ENCODE results near the gene TCF4. TPM values are rescaled to one million over a fixed set of nuclear protein-coding genes. Genes with fewer than 3 reads are reported as not detected.

The TCF4 gene
- total RNA-seq, 4 donors from 2014 or later = 114 to 190 (median 132) TPM

GRCh38 chr18:55314615-55315237 is 273.3 kb downstream of the TCF4 start:
- peak overlapping the region in 1 of 3 donors; percentile 11 for H3K27ac ChIP-seq
- intact Hi-C loops (cut with DNase I) = no loop called here
- no peak for DNase-seq
- H3K27me3 ChIP-seq = no peaks in the 10 kb centered on the region
- H3K9me3 ChIP-seq = no peaks in the 10 kb centered on the region
- peaks cover 9 to 22% of the 10 kb centered on the region in 2 donors for H3K4me1 ChIP-seq
- no peak overlapping the region for H3K4me3 ChIP-seq (replicated peaks in 1 of 3)
- no peak for TF ChIP-seq POLR2A (IDR thresholded peaks at IDR 0.05)
- no peak for TF ChIP-seq CTCF (IDR thresholded peaks at IDR 0.05)
- no peaks in the 10 kb centered on the region for H3K36me3 ChIP-seq

- no peak for TF ChIP-seq CTCF (IDR thresholded peaks at IDR 0.05)
- TF ChIP-seq POLR2A (IDR thresholded peaks at IDR 0.05) = no peak
- H3K4me3 ChIP-seq (replicated peaks in 1 of 3) = no peak overlapping the region
- H3K9me3 ChIP-seq = no peaks in the 10 kb centered on the region
- intact Hi-C loops (cut with DNase I) = no loop called here
- no peak overlapping the region for H3K27ac ChIP-seq
- H3K4me1 ChIP-seq = peaks cover 9 to 16% of the 10 kb centered on the region in 2 donors
- no peak for DNase-seq
- WGBS, 2 donors = 32 to 58% methylated on average over 1 of the region's 1 CpG
- no peaks in the 10 kb centered on the region for H3K27me3 ChIP-seq
- H3K36me3 ChIP-seq = no peaks in the 10 kb centered on the region
Measured at GRCh38 chr18:55314031-55314430, 274.0 kb downstream of the TCF4 start.

- H3K36me3 ChIP-seq = no peaks in the 10 kb centered on the region
- no peak for TF ChIP-seq CTCF (IDR thresholded peaks at IDR 0.05)
- TF ChIP-seq POLR2A (IDR thresholded peaks at IDR 0.05) = no peak
- no peaks in the 10 kb centered on the region for H3K27me3 ChIP-seq
- intact Hi-C loops (cut with DNase I) = no loop called here
- WGBS, 2 donors = 76 to 90% methylated on average over 2 of the region's 2 CpGs
- no peak for DNase-seq
- no peak overlapping the region for H3K27ac ChIP-seq
- no peaks in the 10 kb centered on the region for H3K9me3 ChIP-seq
- no peak overlapping the region for H3K4me3 ChIP-seq (replicated peaks in 1 of 3)
- H3K4me1 ChIP-seq = peaks cover 4 to 9% of the 10 kb centered on the region in 2 donors
Measured at GRCh38 chr18:55310863-55311262, 277.1 kb downstream of the TCF4 start.

GRCh38 chr18:55310044-55310676 is 277.8 kb downstream of the TCF4 start:
- intact Hi-C loops (cut with DNase I) = no loop called here
- no peak for TF ChIP-seq CTCF (IDR thresholded peaks at IDR 0.05)
- no peak for TF ChIP-seq POLR2A (IDR thresholded peaks at IDR 0.05)
- Histone ChIP-seq H3K9me3 (no peaks in the 10 kb centered on the region), H3K36me3 (no peaks in the 10 kb centered on the region), H3K27ac (no peak overlapping the region), H3K27me3 (no peaks in the 10 kb centered on the region), H3K4me1 (peaks cover 4 to 9% of the 10 kb centered on the region in 2 donors), H3K4me3 (replicated peaks in 1 of 3) (no peak overlapping the region)
- WGBS, 2 donors = 85 to 92% methylated on average over 4 of the region's 4 CpGs
- no peak for DNase-seq

GRCh38 chr18:55309249-55309648 is 278.7 kb downstream of the TCF4 start:
- TF ChIP-seq CTCF (IDR thresholded peaks at IDR 0.05) (no peak), POLR2A (IDR thresholded peaks at IDR 0.05) (no peak)
- peaks cover 4 to 9% of the 10 kb centered on the region in 2 donors for H3K4me1 ChIP-seq
- H3K36me3 ChIP-seq = no peaks in the 10 kb centered on the region
- no peak overlapping the region for H3K27ac ChIP-seq
- no peak for DNase-seq
- H3K4me3 ChIP-seq (replicated peaks in 1 of 3) = no peak overlapping the region
- intact Hi-C loops (cut with DNase I) = no loop called here
- H3K27me3 ChIP-seq = no peaks in the 10 kb centered on the region
- 95 to 98% methylated on average over 4 of the region's 4 CpGs for WGBS, 2 donors
- no peaks in the 10 kb centered on the region for H3K9me3 ChIP-seq
